ENCODE measurements around the gene TMPRSS2. TPM values are rescaled to one million over a fixed set of nuclear protein-coding genes. Genes with fewer than 3 reads are reported as not detected.
A peak's percentile ranks its signal among the peaks of the same experiment; 100 is the strongest.

The TMPRSS2 gene
- total RNA-seq, 4 donors from 2014 or later = 0.26 to 1.5 TPM; not detected in 2

GRCh38 chr21:41429305-41429704 lies 78.7 kb downstream of the TMPRSS2 start:
- no peak for TF ChIP-seq POLR2A (IDR thresholded peaks at IDR 0.05)
- TF ChIP-seq, protein P1, sequence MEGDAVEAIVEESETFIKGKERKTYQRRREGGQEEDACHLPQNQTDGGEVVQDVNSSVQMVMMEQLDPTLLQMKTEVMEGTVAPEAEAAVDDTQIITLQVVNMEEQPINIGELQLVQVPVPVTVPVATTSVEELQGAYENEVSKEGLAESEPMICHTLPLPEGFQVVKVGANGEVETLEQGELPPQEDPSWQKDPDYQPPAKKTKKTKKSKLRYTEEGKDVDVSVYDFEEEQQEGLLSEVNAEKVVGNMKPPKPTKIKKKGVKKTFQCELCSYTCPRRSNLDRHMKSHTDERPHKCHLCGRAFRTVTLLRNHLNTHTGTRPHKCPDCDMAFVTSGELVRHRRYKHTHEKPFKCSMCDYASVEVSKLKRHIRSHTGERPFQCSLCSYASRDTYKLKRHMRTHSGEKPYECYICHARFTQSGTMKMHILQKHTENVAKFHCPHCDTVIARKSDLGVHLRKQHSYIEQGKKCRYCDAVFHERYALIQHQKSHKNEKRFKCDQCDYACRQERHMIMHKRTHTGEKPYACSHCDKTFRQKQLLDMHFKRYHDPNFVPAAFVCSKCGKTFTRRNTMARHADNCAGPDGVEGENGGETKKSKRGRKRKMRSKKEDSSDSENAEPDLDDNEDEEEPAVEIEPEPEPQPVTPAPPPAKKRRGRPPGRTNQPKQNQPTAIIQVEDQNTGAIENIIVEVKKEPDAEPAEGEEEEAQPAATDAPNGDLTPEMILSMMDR (IDR thresholded peaks at IDR 0.05) = no peak
- intact Hi-C loops (cut with DNase I; ENCODE audit: low total_unique reads) = loop anchor here (10.0 kb wide), 1 partner anchor 265 kb away; the partner anchor contains the start of gene BACE2

GRCh38 chr21:41428847-41429246 lies 79.1 kb downstream of the TMPRSS2 start:
- no peak for DNase-seq
- Histone ChIP-seq H3K4me3 (no peak overlapping the region), H3K9me3 (no peaks in the 10 kb centered on the region), H3K4me1 (no peaks in the 10 kb centered on the region), H3K27me3 (no peaks in the 10 kb centered on the region), H3K36me3 (no peaks in the 10 kb centered on the region), H3K27ac (no peak overlapping the region)
- intact Hi-C loops (cut with DNase I; ENCODE audit: low total_unique reads) = loop anchor here (10.0 kb wide), 1 partner anchor 264 kb away; the partner anchor contains the start of gene BACE2
- no peak for TF ChIP-seq POLR2A (IDR thresholded peaks at IDR 0.05)
- TF ChIP-seq, protein P1 (IDR thresholded peaks at IDR 0.05) = no peak

More at GRCh38 chr21:41429305-41429704, 78.7 kb downstream of the TMPRSS2 start:
- H3K27ac ChIP-seq = no peak overlapping the region
- no peak for DNase-seq
- H3K4me1 ChIP-seq = no peaks in the 10 kb centered on the region
- no peak overlapping the region for H3K4me3 ChIP-seq
- H3K27me3 ChIP-seq = no peaks in the 10 kb centered on the region
- no peaks in the 10 kb centered on the region for H3K9me3 ChIP-seq
- H3K36me3 ChIP-seq = no peaks in the 10 kb centered on the region

GRCh38 chr21:41428311-41428710 lies 79.6 kb downstream of the TMPRSS2 start:
- no peaks in the 10 kb centered on the region for H3K4me1 ChIP-seq
- DNase-seq = no peak
- no peaks in the 10 kb centered on the region for H3K27me3 ChIP-seq
- no peak overlapping the region for H3K27ac ChIP-seq
- intact Hi-C loops (cut with DNase I; ENCODE audit: low total_unique reads) = loop anchor here (10.0 kb wide), 1 partner anchor 264 kb away; the partner anchor contains the start of gene BACE2
- H3K36me3 ChIP-seq = no peaks in the 10 kb centered on the region
- H3K9me3 ChIP-seq = no peaks in the 10 kb centered on the region
- no peak overlapping the region for H3K4me3 ChIP-seq
- TF ChIP-seq, protein P1 (IDR thresholded peaks at IDR 0.05) = no peak
- TF ChIP-seq POLR2A (IDR thresholded peaks at IDR 0.05) = no peak

- H3K9me3 ChIP-seq = no peaks in the 10 kb centered on the region
- TF ChIP-seq, protein P1 (IDR thresholded peaks at IDR 0.05) = no peak
- DNase-seq = no peak
- H3K27me3 ChIP-seq = no peaks in the 10 kb centered on the region
- intact Hi-C loops (cut with DNase I; ENCODE audit: low total_unique reads) = loop anchor here (10.0 kb wide), 1 partner anchor 263 kb away; the partner anchor contains the start of gene BACE2
- H3K36me3 ChIP-seq = no peaks in the 10 kb centered on the region
- H3K4me3 ChIP-seq = no peak overlapping the region
- no peak overlapping the region for H3K27ac ChIP-seq
- no peaks in the 10 kb centered on the region for H3K4me1 ChIP-seq
Observed at GRCh38 chr21:41427556-41427955, 80.4 kb downstream of the TMPRSS2 start.

DNA sequence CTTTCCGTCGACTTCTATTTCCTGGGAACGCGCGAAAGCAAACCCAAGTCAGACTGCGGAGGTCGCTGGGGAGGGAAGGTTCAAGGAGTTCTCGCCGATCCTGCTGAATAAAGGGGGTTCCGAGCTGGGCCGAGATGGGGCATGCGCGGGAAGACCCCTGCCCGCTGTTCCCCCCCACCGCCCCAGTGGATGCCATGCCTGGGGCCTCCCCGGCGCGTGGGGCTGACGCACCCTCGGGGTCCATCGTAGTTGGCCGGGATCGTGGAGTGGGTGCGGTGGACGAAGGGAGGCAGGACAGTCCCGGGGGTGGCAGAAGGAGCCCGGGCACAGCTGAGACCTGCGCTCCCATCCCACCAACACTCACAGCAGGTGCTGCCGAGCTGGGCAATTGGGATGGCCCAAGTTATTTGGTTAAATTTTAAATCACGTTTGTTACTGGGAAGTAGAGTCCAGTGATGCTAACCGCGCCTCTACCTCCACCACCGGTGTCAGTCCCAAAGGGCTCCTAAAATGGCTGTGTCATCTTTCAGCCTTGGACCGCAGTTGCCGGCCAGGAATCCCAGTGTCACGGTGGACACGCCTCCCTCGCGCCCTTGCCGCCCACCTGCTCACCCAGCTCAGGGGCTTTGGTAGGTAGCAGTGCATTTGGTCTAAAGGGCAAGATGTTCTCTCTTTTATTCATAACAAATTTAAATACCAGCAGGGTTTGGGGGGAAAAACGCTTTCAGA lies 81.1 kb downstream of the TMPRSS2 start:
- peak in 1 of 2 donors; percentile 34 for DNase-seq
- Histone ChIP-seq H3K27me3 (no peaks in the 10 kb centered on the region), H3K4me1 (no peaks in the 10 kb centered on the region), H3K4me3 (peak overlapping the region; percentile 49 to 61), H3K9me3 (no peaks in the 10 kb centered on the region), H3K36me3 (no peaks in the 10 kb centered on the region), H3K27ac (peak overlapping the region; percentile 67 to 72)
- TF ChIP-seq, protein P1 (IDR thresholded peaks at IDR 0.05) = no peak
- no peak for TF ChIP-seq POLR2A (IDR thresholded peaks at IDR 0.05)
- intact Hi-C loops (cut with DNase I; ENCODE audit: low total_unique reads) = loop anchor here (10.0 kb wide), 1 partner anchor 262 kb away; the partner anchor contains the start of gene BACE2
